Smooth muscle cell (in vitro differentiated cells): ENCODE results near the gene HOXB9. TPM values are rescaled to one million over a fixed set of nuclear protein-coding genes. Genes with fewer than 3 reads are reported as not detected.

Experiments
- DNase-seq: peaks from one replicate; lab custom pipeline; 2025; ENCODE audit not compliant: unreplicated experiment; lab: John Stamatoyannopoulos, UW
- H2AFZ ChIP-seq: fragments of 200-600 bp; sonication (generic); 2 replicates; pipeline ENCODE4 v1.6.0; 2016; ENCODE audit warnings: antibody characterized with exemption, low read depth, mild to moderate bottlenecking
- H3F3A ChIP-seq: fragments of 200-600 bp; sonication (generic); 2 replicates; pipeline ENCODE4 v1.6.0; 2017; ENCODE audit warnings: antibody characterized with exemption, low read depth
- H3K27ac ChIP-seq: fragments of 200-600 bp; sonication (generic); 2 replicates; pipeline ENCODE4 v1.5.1; 2016; ENCODE audit warnings: low read depth, mild to moderate bottlenecking
- H3K27me3 ChIP-seq: fragments of 200-600 bp; sonication (generic); 2 replicates; pipeline ENCODE4 v1.6.1; 2016; ENCODE audit warnings: low read depth, mild to moderate bottlenecking
- H3K36me3 ChIP-seq: fragments of 200-600 bp; sonication (generic); 2 replicates; pipeline ENCODE4 v1.5.1; 2016; ENCODE audit warnings: low read depth
- H3K4me1 ChIP-seq: fragments of 200-600 bp; sonication (generic); 2 replicates; pipeline ENCODE4 v1.5.1; 2016; ENCODE audit warnings: low read depth
- H3K4me2 ChIP-seq: fragments of 200-600 bp; sonication (generic); 2 replicates; pipeline ENCODE4 v1.6.0; 2016; ENCODE audit warnings: mild to moderate bottlenecking
- H3K4me3 ChIP-seq: fragments of 200-600 bp; sonication (generic); 2 replicates; pipeline ENCODE4 v1.5.1; 2016; ENCODE audit warnings: mild to moderate bottlenecking
- H3K79me2 ChIP-seq: fragments of 200-600 bp; sonication (generic); 2 replicates; pipeline ENCODE4 v1.6.0; 2016; ENCODE audit warnings: low read depth, mild to moderate bottlenecking
- H3K9ac ChIP-seq: fragments of 200-600 bp; sonication (generic); 2 replicates; pipeline ENCODE4 v1.6.0; 2016; ENCODE audit warnings: low read depth
- H3K9me3 ChIP-seq: fragments of 200-600 bp; sonication (generic); replicated peaks from 2 replicates; pipeline ENCODE4 v1.5.1; 2016; ENCODE audit warnings: low read depth
- H4K20me1 ChIP-seq: fragments of 200-600 bp; sonication (generic); 2 replicates; pipeline ENCODE4 v1.6.0; 2016; ENCODE audit warnings: low read depth
- CTCF ChIP-seq: fragments of 200-600 bp; sonication (generic); IDR thresholded peaks from 2 replicates; pipeline ENCODE4 v1.5.1; 2017; ENCODE audit warnings: borderline replicate concordance, mild to moderate bottlenecking, antibody characterized with exemption; ENCODE audit not compliant: insufficient read depth, poor library complexity, severe bottlenecking
- WGBS: methylation state at CpG from one replicate; pipeline ENCODE4 v1.1.7; 2016; ENCODE audit warnings: low lambda C conversion rate; 5-methylcytosine and 5-hydroxymethylcytosine counted together
- polyA plus RNA-seq: library from polyadenylated mRNA; unstranded; fragments of >200 nt; fragmentation: Nextera tagmentation; extraction: Ambion mirVana; gene quantifications from 2 replicates; pipeline ENCODE4 v1.2.1, GENCODE V29; 2016
- total RNA-seq: library from RNA; depleted of rRNA; stranded (reverse); fragments of >200 nt; gene quantifications from 2 replicates; pipeline ENCODE4 v1.2.3, GENCODE V29; 2014

The HOXB9 gene
- total and polyA plus RNA-seq, 2 experiments from 2014 or later = 13.8 to 24.3 TPM

DNA sequence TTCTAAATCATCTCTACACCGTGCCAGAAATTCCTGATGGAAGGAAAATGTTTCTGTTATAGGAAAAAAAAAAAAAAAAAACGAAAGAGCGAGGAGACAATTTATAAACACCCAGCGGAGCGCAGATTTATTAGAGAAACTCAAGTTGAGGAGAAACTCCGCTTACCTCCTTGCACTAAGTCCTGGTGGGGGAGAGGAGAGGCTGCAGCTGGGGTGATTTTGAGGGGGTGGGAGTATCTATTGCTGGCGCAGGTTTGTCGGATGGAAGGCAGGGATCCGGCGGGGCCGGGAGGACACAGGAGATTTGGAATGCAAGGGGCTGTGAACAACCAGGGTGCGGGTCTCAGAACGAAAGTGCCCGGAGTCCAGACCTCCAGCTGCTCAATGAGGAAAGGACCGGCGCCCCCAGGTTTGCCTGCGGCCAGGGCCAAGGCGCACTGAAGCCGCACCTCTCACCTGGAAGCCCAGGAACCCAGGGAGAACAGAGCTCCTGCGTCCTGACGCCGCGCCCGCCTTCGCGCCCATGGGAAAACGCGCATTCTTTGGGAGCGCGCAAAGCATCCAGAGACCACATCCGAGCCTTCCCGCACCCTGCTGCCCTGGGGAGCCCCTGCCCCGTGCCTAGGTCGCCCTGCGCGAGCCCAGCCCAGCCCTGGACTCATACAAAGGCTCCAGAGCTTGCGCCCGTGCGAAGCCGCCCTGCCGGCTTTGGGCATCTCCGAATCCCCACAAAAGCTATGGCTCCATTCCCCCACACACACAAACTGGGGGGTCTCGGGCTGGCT, 8.5 kb downstream of the HOXB9 start:
- no peak overlapping the region for H2AFZ ChIP-seq

DNA sequence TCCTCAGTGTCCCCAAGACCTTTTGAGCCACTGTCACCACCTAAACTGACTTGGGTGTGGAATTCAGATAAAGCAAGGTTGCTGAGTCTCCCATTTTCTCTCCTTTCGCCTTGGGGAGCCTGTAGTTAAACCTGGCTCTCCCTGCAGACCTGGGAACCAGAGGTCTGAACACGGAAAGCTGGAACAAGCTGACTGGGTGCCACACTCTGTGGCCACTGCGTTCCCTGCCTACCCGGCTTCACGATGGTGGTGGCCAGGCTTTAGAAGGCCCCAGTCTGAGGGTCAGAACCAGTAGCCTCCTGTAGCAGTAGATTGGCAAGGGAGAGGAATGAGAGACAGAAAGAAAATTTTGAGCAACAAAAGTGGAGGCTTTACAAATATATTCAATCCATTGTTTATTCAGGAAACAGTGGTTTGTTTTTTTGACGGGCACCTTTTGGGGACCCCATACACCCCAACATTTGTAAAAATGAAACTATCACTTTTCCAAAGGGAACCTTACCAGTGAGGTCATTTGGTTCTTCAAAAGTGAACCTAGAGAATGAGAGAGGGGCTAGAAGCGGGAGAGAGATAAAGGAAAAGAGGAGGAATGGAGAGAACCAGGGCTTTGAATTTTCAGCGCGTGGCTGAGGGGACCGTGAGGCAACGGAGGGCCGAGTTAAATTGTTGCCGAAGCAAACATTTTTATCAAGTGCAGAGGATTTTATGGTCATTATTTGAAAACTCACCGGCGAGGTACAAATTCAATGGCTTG, 9.3 kb downstream of the HOXB9 start:
- no peaks in the 10 kb centered on the region for H3K9me3 ChIP-seq
- peaks cover 45% of the 10 kb centered on the region for H3K79me2 ChIP-seq
- WGBS = 29% methylated on average over 15 of the region's 15 CpGs
- TF ChIP-seq CTCF = no peak
- peak overlapping the region; percentile 98 for H3K4me2 ChIP-seq
- H3K4me3 ChIP-seq = peak overlapping the region; percentile 39
- peaks cover 14% of the 10 kb centered on the region for H3K4me1 ChIP-seq
- no peak overlapping the region for H3K27ac ChIP-seq
- H3F3A ChIP-seq = peaks cover 8% of the 10 kb centered on the region
- H4K20me1 ChIP-seq = peaks cover 48% of the 10 kb centered on the region
- DNase-seq = no peak
- H3K9ac ChIP-seq = no peak overlapping the region
- H3K36me3 ChIP-seq = no peaks in the 10 kb centered on the region
- no peak overlapping the region for H2AFZ ChIP-seq
- peaks cover 79% of the 10 kb centered on the region for H3K27me3 ChIP-seq

More for the DNA sequence above, 8.5 kb downstream of the HOXB9 start:
- peak overlapping the region; percentile 39 for H3K4me3 ChIP-seq
- peaks cover 86% of the 10 kb centered on the region for H3K27me3 ChIP-seq
- no peak for DNase-seq
- H3K4me1 ChIP-seq = peaks cover 9% of the 10 kb centered on the region
- WGBS = 7% methylated on average over 42 of the region's 43 CpGs
- H3K79me2 ChIP-seq = peaks cover 41% of the 10 kb centered on the region
- no peaks in the 10 kb centered on the region for H3K36me3 ChIP-seq
- TF ChIP-seq CTCF = no peak
- H3F3A ChIP-seq = peaks cover 8% of the 10 kb centered on the region
- peak overlapping the region; percentile 98 for H3K4me2 ChIP-seq
- H3K9me3 ChIP-seq = no peaks in the 10 kb centered on the region
- H4K20me1 ChIP-seq = peaks cover 56% of the 10 kb centered on the region
- no peak overlapping the region for H3K9ac ChIP-seq
- H3K27ac ChIP-seq = no peak overlapping the region

- TF ChIP-seq CTCF = no peak
- no peaks in the 10 kb centered on the region for H3K36me3 ChIP-seq
- H3K9me3 ChIP-seq = no peaks in the 10 kb centered on the region
- peaks cover 71% of the 10 kb centered on the region for H3K27me3 ChIP-seq
- H3K79me2 ChIP-seq = peaks cover 45% of the 10 kb centered on the region
- H3K27ac ChIP-seq = peak overlapping the region; percentile 45
- H3F3A ChIP-seq = peaks cover 8% of the 10 kb centered on the region
- peak overlapping the region; percentile 8 for H3K9ac ChIP-seq
- H2AFZ ChIP-seq = no peak overlapping the region
- no peak for DNase-seq
- WGBS = 24% methylated on average over 17 of the region's 17 CpGs
- peaks cover 16% of the 10 kb centered on the region for H3K4me1 ChIP-seq
- peak overlapping the region; percentile 98 for H3K4me2 ChIP-seq
- H3K4me3 ChIP-seq = peak overlapping the region; percentile 69
- peaks cover 41% of the 10 kb centered on the region for H4K20me1 ChIP-seq
These were observed 10.0 kb downstream of the HOXB9 start for GRCh38 chr17:48615963-48616716.
